NCI-H526 treated with DMSO at 0.1 percent for 48 hours (cell line): Measurements from ENCODE around the gene EMC9.
A peak's percentile ranks its signal among the peaks of the same experiment; 100 is the strongest.

ENCODE experiments used
- DNase-seq: peaks from one replicate; lab custom pipeline; 2025; lab: John Stamatoyannopoulos, UW

Gene EMC9

GRCh38 chr14:24149302-24149969, 8.0 kb upstream of the EMC9 start:
- DNase-seq, result no peak

DNA sequence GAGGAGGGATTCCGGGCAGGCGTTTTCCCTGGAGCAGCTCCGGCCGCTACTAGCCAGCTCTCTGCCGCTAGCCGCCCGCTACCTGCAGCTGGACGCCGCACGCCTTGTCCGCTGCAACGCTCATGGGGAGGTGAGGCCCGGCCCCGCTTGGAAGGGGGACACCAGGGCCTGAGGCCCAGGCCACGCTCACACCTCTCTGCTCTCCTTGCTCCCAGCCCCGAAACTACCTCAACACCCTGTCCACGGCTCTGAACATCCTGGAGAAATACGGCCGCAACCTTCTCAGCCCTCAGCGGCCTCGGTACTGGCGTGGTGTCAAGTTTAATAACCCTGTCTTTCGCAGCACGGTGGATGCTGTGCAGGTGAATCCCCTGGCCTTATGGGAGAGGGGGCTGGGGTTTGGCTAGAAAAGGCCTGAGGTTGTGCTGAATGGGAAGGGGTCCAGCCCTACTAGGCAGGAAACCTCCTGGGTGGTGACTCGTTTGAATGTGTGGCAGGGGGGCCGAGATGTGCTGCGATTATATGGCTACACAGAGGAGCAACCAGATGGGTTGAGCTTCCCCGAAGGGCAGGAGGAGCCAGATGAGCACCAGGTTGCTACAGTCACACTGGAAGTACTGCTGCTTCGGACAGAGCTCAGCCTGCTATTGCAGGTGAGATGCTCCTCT, 6.5 kb upstream of the EMC9 start:
- DNase-seq, result no peak

- DNase-seq, result peak; percentile 97
These were observed 5.8 kb upstream of the EMC9 start, which contains the start of gene RNF31 for GRCh38 chr14:24146978-24147760. Gene RNF31, plus strand, starts transcription at chr14:24147498. Its CDS starts 201 bp downstream, at chr14:24147699.

DNA sequence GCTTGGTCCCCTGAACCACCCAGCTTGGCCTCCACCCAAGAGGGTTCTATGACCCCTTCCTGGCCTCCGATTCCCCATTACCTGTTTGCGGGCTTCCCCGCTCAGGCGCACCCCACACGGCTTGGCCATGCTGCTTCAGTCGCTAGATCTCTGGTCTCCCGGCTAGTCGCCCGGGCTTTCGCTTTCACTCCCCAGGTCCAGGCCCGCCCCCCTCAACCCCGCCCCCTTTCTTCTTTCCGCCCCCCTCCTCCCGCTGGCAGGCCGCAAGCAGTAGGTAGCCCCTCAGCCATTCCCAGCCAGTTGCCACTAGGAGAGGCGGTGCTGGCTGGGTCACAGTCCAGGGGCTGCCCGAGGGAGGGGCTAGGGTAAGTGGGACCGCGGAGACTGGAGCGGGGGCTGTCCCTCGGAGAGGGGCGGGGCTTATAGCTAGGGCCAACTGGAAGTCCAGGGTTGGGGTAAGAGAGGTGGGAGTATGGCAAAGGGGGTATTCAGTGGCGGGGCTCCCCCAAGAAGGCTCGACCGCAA, 5.1 kb upstream of the EMC9 start, which contains the start of gene PSME2:
Gene PSME2, minus strand, starts transcription at position 158 of the 525 bp plus-strand sequence. Its CDS starts 29 bp downstream, at position 129.
- DNase-seq, result peak; percentile 94

DNA sequence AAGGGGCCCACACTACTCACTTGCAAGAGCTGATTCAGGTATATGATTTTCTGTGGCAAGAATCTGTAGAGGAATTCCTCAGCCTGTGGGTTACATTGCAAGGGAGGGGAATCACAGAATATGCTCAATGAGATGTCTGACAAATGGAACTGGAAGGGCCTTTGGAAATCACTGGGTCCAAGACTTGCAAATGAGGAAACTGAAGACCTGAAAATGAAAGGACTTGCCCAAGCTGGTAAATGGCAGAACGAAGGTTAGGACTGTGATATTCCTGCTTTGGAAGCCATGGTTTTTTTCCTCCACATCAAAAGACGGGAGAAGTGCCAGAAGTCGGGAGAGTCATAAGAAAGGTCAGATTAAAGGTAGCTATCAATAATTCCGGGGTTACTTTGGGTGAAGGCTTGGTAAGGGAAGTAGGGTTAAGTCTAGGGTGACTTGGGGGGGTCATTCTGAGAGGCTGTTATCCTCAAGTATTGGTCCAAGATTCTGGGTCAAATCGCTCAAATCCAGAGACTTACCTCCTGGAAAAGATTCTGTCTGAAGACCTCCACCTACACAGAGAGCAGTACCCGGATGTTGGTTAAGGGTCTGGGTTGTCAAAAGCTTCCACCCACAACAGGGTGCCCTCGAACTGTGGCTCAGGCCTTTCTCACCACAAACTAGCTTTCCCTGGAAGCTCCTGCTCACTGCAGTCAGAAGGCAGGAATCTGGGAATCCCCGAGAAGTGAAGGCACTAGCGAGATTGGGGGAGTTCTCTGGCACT, 4.5 kb upstream of the EMC9 start:
- no peak for DNase-seq

GRCh38 chr14:24145219-24145618, 3.8 kb upstream of the EMC9 start:
- no peak for DNase-seq

- DNase-seq, result no peak
These were observed 3.1 kb upstream of the EMC9 start for GRCh38 chr14:24144451-24144850.

GRCh38 chr14:24143511-24143910, 2.1 kb upstream of the EMC9 start:
- DNase-seq, result no peak

DNA sequence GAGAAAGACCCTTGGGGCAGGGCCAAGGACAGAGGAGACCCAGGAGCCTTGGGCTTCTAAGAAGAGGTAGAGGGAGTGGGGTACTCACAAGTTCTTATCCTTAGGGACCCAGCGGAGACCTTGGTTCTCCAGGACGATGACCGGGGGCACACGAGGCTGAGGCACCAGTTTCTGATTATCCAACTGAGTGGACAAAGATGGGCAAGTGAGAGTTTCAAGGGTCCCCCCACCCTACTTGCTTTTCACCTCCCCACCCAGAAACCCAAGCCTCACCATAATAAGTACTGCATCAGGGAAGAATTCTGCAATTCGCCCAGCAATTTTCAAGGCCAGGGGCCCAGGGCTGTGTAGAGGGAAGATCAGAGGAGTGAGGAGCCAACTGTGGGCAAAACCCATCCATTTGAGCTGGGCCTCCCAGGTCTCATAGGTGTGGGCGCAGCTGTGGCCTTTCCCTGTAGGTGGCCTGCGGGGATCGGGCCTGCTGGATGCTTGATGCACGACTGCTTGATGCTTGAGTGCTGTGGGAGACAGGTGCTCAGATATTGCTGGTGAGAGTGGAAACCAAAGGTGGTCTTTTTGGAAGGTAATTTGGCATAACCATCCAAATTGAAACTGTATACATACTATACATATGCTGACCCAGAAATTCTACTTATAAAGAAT, 2.0 kb downstream of the EMC9 start:
- no peak for DNase-seq

DNA sequence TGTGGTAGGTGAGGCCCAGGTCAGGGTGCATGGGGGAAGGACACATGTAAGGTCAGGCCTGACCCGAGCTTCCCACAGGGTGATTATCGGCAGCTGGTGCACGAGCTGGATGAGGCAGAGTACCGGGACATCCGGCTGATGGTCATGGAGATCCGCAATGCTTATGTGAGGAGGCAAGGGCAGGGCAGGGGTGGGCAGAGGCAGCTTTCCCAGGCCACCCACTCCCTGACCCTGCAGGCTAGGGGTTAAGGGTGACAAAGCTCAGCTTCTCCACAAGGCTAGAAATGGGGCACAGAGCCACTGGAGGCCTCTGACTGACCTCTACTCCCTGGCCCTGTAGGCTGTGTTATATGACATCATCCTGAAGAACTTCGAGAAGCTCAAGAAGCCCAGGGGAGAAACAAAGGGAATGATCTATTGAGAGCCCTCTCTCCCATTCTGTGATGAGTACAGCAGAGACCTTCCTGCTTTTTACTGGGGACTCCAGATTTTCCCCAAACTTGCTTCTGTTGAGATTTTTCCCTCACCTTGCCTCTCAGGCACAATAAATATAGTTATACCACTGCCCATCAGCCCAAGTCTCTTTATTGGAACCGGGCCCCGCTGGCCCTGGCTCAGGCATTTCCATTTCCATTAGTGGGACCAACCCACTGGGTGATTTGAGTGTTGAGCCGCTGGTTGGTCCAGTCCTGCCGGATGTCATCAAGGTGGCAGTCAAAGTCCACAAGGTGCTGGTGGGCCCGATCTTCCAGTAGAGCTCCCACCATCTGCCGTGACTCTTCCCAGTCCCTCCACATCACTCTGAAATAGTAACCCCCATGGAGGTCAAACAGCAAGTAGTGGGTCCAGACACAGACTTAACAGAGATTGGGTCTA, 2.8 kb downstream of the EMC9 start:
- DNase-seq, result no peak

DNA sequence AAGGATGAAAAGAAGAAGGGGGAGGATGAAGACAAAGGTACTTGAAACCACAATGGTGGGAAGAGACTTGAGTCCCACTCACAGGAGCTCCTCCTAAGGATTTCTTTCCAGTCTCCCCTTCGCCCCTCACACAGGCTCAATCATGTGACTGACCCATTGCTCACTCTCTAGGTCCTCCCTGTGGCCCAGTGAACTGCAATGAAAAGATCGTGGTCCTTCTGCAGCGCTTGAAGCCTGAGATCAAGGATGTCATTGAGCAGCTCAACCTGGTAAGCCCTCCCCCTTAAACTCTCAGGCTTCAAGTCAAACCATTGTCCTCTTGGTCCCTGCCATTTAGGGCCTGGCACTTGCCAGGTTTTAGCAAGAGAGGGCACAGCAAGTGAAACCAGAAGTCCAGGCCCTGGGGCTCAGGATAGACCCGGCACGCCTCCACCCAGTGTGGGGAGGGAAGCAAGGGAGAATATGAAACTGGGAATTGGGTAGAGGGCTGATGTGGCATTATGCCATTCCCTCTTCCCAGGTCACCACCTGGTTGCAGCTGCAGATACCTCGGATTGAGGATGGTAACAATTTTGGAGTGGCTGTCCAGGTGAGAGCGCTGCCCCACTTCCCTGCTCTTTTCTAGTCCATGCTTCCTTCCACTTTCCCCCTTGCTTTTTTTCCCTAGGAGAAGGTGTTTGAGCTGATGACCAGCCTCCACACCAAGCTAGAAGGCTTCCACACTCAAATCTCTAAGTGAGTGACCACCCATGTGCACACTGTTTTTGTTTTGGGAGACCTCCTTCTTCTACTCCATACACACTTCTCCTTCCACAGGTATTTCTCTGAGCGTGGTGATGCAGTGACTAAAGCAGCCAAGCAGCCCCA, 3.6 kb downstream of the EMC9 start:
- no peak for DNase-seq

DNA sequence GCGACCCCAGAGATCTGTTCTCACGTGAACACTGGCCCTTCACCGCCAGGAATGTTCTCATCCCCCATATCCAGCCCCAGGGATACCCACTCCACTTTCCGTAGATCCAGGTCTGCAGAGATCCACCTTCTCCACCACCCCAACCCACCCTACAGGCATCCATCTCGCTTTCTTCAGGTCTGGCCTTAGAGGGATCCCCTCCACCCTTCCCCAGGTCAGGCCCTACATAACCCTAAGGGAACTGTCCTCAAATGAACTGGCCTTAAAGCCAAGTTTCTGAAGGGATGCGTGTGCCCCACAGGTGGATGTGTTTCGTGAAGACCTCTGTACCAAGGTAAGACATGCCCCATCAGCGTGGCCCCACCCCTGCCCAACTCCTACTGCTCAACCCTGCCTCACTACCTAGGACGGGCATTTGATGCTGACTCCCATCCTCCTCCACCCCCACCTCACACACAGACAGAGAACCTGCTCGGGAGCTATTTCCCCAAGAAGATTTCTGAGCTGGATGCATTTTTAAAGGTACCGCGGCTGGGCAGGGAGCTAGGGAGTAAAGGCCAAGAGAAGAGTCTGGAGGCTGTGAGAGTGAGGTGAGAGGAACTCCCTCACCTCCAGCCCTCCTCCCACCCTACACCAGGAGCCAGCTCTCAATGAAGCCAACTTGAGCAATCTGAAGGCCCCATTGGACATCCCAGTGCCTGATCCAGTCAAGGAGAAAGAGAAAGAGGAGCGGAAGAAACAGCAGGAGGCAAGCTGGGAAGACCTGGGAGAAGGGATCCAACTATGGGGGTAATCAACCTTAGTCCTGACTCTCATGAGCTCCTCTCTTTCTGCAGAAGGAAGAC, 4.5 kb downstream of the EMC9 start:
- DNase-seq, result no peak

- peak; percentile 83 for DNase-seq
These were observed 5.3 kb downstream of the EMC9 start, which contains the start of gene PSME1 for GRCh38 chr14:24135834-24136683. Gene PSME1, plus strand, starts transcription at chr14:24136194. Its CDS starts 69 bp downstream, at chr14:24136263.

DNA sequence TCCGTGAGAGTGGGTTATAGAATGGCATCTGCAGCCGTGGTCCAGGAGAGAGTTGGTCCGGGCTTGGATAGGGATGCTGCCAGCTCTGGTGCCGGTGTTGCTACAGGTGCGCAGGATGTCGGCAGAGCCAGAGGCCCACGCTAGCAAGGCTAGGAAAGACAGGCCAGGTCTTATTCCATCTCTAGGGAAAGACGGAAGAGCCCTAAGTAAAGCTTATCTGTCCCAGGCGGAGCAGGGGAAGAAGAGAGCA, 5.9 kb downstream of the EMC9 start:
- no peak for DNase-seq

GRCh38 chr14:24133735-24134134, 7.7 kb downstream of the EMC9 start:
- DNase-seq, result no peak

- DNase-seq, result no peak
These were observed 8.4 kb downstream of the EMC9 start for GRCh38 chr14:24132976-24133375.

DNA sequence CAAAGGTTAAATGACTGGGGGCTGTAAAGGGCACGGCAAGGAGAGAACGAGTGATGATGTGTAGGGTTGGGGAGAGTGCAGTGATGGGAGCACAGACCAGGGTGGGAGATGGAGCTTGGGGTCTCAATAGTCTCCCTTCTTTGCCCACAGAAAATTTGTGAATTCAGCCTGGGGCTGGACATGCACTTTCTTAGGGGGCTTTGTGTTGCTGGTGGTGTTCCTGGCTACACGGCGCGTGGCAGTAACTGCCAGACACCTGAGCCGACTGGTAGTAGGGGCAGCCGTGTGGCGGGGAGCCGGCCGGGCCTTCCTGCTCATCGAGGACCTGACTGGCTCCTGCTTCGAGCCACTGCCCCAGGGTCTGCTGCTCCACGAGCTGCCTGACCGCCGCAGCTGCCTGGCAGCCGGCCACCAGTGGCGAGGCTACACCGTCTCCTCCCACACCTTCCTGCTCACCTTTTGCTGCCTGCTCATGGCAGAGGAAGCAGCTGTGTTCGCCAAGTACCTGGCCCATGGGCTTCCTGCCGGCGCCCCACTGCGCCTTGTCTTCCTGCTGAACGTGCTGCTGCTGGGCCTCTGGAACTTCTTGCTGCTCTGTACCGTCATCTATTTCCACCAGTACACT, 9.2 kb downstream of the EMC9 start:
- DNase-seq, result no peak
